Fibroblast of the conjunctiva (primary cell): ENCODE data around the gene MYO16.
"Not testable (repeated sequence)": the region's sequence is repeated elsewhere in the genome, so short reads cannot be mapped to it uniquely, and the experiment has no call there.

ENCODE experiments used
- DNase-seq: peaks from one replicate; pipeline ENCODE4 v3.0.0-alpha.2; 2010; ENCODE audit warnings: low read depth

Gene MYO16

GRCh38 chr13:109200556-109200955 is 571.1 kb downstream of the MYO16 start:
- no peak for DNase-seq

GRCh38 chr13:109203587-109203986 is 574.2 kb downstream of the MYO16 start:
- no peak for DNase-seq

GRCh38 chr13:109204252-109204651 is 574.8 kb downstream of the MYO16 start:
- DNase-seq = no peak

- no peak for DNase-seq
These were observed 575.2 kb downstream of the MYO16 start for GRCh38 chr13:109204657-109205056.

GRCh38 chr13:109205315-109205714 is 575.9 kb downstream of the MYO16 start:
- no peak for DNase-seq

- DNase-seq = no peak
These were observed 577.2 kb downstream of the MYO16 start for GRCh38 chr13:109206616-109207015.

- DNase-seq = no peak
These were observed 578.2 kb downstream of the MYO16 start for GRCh38 chr13:109207622-109208021.

- DNase-seq = no peak
These were observed 579.1 kb downstream of the MYO16 start for GRCh38 chr13:109208522-109208921.

GRCh38 chr13:109209526-109209925 is 580.1 kb downstream of the MYO16 start:
- no peak for DNase-seq

GRCh38 chr13:109211616-109212015 is 582.2 kb downstream of the MYO16 start:
- DNase-seq = peak; percentile 3

GRCh38 chr13:109212650-109213049 is 583.2 kb downstream of the MYO16 start:
- DNase-seq = no peak

GRCh38 chr13:109213714-109214113 is 584.3 kb downstream of the MYO16 start:
- DNase-seq = no peak

- DNase-seq = no peak
These were observed 585.0 kb downstream of the MYO16 start for GRCh38 chr13:109214393-109214792.

- DNase-seq = no peak
These were observed 586.0 kb downstream of the MYO16 start for GRCh38 chr13:109215377-109215776.

- not testable (repeated sequence) for DNase-seq
These were observed 588.1 kb downstream of the MYO16 start for GRCh38 chr13:109217510-109217909.

GRCh38 chr13:109220631-109221030 is 591.2 kb downstream of the MYO16 start:
- DNase-seq = no peak

GRCh38 chr13:109224033-109224432 is 594.6 kb downstream of the MYO16 start:
- DNase-seq = no peak

GRCh38 chr13:109226631-109227030 is 597.2 kb downstream of the MYO16 start:
- DNase-seq = no peak

- no peak for DNase-seq
These were observed 598.0 kb downstream of the MYO16 start for GRCh38 chr13:109227344-109227940.

- no peak for DNase-seq
These were observed 598.8 kb downstream of the MYO16 start for GRCh38 chr13:109228211-109228610.

GRCh38 chr13:109231888-109232287 is 602.5 kb downstream of the MYO16 start:
- DNase-seq = no peak

- no peak for DNase-seq
These were observed 603.9 kb downstream of the MYO16 start for GRCh38 chr13:109233293-109233692.

- DNase-seq = no peak
These were observed 606.5 kb downstream of the MYO16 start for GRCh38 chr13:109235901-109236300.

- DNase-seq = no peak
These were observed 611.7 kb downstream of the MYO16 start for GRCh38 chr13:109241160-109241559.
